HepG2 (cell line): ENCODE data around the gene POU6F2.

Source experiments
- DMAP1 ChIP-seq: IDR thresholded peaks from 2 replicates; pipeline ENCODE4 v1.6.1; 2016
- FOXK1 ChIP-seq: sonication (generic); formaldehyde crosslinking; IDR thresholded peaks from 2 replicates; pipeline ENCODE4 v1.4.0; 2020; ENCODE audit warnings: low read depth, missing genetic modification reagents, borderline replicate concordance
- RFXAP ChIP-seq: sonication (generic); formaldehyde crosslinking; IDR thresholded peaks from 2 replicates; pipeline ENCODE4 v1.4.0; 2020; ENCODE audit warnings: missing genetic modification reagents, borderline replicate concordance
- ZBTB40 ChIP-seq, 2 experiments: fragments of 450-650 bp in 1 of 2; sonication (generic) in 1 of 2; formaldehyde crosslinking in 1 of 2; IDR thresholded peaks; 2 replicates each; pipeline versions ENCODE4 v1.6.1 to v1.8.0; 2016 to 2022; ENCODE audit warnings: antibody characterized with exemption in 1 of 2, mild to moderate bottlenecking in 1 of 2, missing genetic modification reagents in 1 of 2
- ZNF383 ChIP-seq: sonication (generic); formaldehyde crosslinking; IDR thresholded peaks from 2 replicates; pipeline ENCODE4 v1.4.0; 2020; ENCODE audit warnings: missing genetic modification reagents, mild to moderate bottlenecking, borderline replicate concordance
- ZNF558 ChIP-seq: sonication (generic); formaldehyde crosslinking; IDR thresholded peaks from 2 replicates; pipeline ENCODE4 v1.9.0; 2022; ENCODE audit warnings: mild to moderate bottlenecking, missing genetic modification reagents, borderline replicate concordance

GRCh38 chr7:39339591-39339990 is 361.9 kb downstream of the POU6F2 start:
- TF ChIP-seq RFXAP (no peak), ZNF383 (no peak), ZNF558 (CRISPR knock-in tag) (no peak), FOXK1 (CRISPR knock-in tag) (no peak), DMAP1 (CRISPR knock-in tag) (no peak), ZBTB40 (IDR thresholded peaks at IDR 0.05) (no peak), ZBTB40 (CRISPR knock-in tag; IDR thresholded peaks at IDR 0.05) (no peak)
